Activated CD8-positive, alpha-beta T cell treated with anti-CD3 and anti-CD28 coated beads for 36 hours (primary cell): ENCODE data around the gene ULK2. TPM values are rescaled to one million over a fixed set of nuclear protein-coding genes. Genes with fewer than 3 reads are reported as not detected.

Experiments used
- ATAC-seq: fragments of 200-7000 bp; cut with Tn5 transposase; one replicate; pipeline ENCODE4 v1.10.0; 2021; ENCODE audit warnings: mild to moderate bottlenecking, moderate library complexity
- CTCF ChIA-PET: fragments of 350-600 bp; sonication (Branson Sonifier 250); formaldehyde crosslinking; loops from one replicate; lab custom pipeline; 2021; ENCODE audit warnings: antibody characterized with exemption; lab: Charles Lee
- POLR2A ChIA-PET: fragments of 350-600 bp; sonication (Branson Sonifier 250); formaldehyde crosslinking; loops from one replicate; lab custom pipeline; 2021; ENCODE audit warnings: antibody characterized with exemption; lab: Charles Lee
- DNase-seq: peaks from one replicate; pipeline ENCODE4 v3.0.0-alpha.2; 2020
- H3K27ac Mint-ChIP-seq: one replicate; pipeline ENCODE4 v1.8.0; 2021; ENCODE audit warnings: mild to moderate bottlenecking, mixed read lengths
- H3K27me3 Mint-ChIP-seq: one replicate; pipeline ENCODE4 v1.8.0; 2021; ENCODE audit warnings: mixed read lengths
- H3K36me3 Mint-ChIP-seq: one replicate; pipeline ENCODE4 v1.8.0; 2021; ENCODE audit warnings: low read depth, mixed read lengths
- H3K4me1 Mint-ChIP-seq: one replicate; pipeline ENCODE4 v1.8.0; 2021; ENCODE audit warnings: low read depth, mixed read lengths
- H3K4me3 Mint-ChIP-seq: one replicate; pipeline ENCODE4 v1.8.0; 2021; ENCODE audit warnings: mild to moderate bottlenecking, moderate library complexity, mixed read lengths
- H3K9me3 Mint-ChIP-seq: one replicate; pipeline ENCODE4 v1.8.0; 2021; ENCODE audit warnings: mixed read lengths
- CTCF ChIP-seq: fragments of 200-600 bp; IDR thresholded peaks from one replicate; pipeline ENCODE4 v1.8.0; 2022; ENCODE audit warnings: antibody characterized with exemption, mild to moderate bottlenecking
- intact Hi-C: fragments of 100-400 bp; cut with micrococcal nuclease; formaldehyde crosslinking; loops from one replicate; pipeline ENCODE4 v1.10.0; 2022
- total RNA-seq, 2 experiments: library from RNA; stranded (reverse); gene quantifications; one replicate each; pipeline ENCODE4 v1.2.3, GENCODE V29; 2021

The ULK2 gene
- total RNA-seq, 2 experiments from 2014 or later, result 6.3 TPM

GRCh38 chr17:19743101-19744100, 124.3 kb downstream of the ULK2 start:
- H3K4me1 Mint-ChIP-seq, result peaks cover 2% of the 10 kb centered on the region
- no peaks in the 10 kb centered on the region for H3K27me3 Mint-ChIP-seq
- no peaks in the 10 kb centered on the region for H3K9me3 Mint-ChIP-seq
- DNase-seq (no peak), ATAC-seq (no peak)
- H3K27ac Mint-ChIP-seq, result no peak overlapping the region
- H3K4me3 Mint-ChIP-seq, result no peak overlapping the region
- ChIA-PET POLR2A (no interaction called here), CTCF (interaction anchor here (1.6 to 3.1 kb wide), 4 partner anchors 10 to 72 kb away, joined by 7 to 12 read pairs (median 9); no protein-coding TSS in a partner anchor)
- intact Hi-C loops, result no loop called here
- no peaks in the 10 kb centered on the region for H3K36me3 Mint-ChIP-seq
- TF ChIP-seq CTCF, result no peak

- Mint-ChIP-seq H3K27ac (no peak overlapping the region), H3K4me1 (peaks cover 2% of the 10 kb centered on the region), H3K27me3 (no peaks in the 10 kb centered on the region), H3K36me3 (no peaks in the 10 kb centered on the region), H3K9me3 (no peaks in the 10 kb centered on the region), H3K4me3 (no peak overlapping the region)
- ChIA-PET POLR2A (no interaction called here), CTCF (interaction anchor here (3.1 kb wide), 1 partner anchor 24 kb away, joined by 12 read pairs; no protein-coding TSS in a partner anchor)
- intact Hi-C loops, result no loop called here
- DNase-seq (no peak), ATAC-seq (no peak)
- no peak for TF ChIP-seq CTCF
These were observed 125.2 kb downstream of the ULK2 start for GRCh38 chr17:19742495-19742894.

- no peak for TF ChIP-seq CTCF
- no peak overlapping the region for H3K27ac Mint-ChIP-seq
- intact Hi-C loops, result no loop called here
- ChIA-PET CTCF (interaction anchor here (3.1 kb wide), 1 partner anchor 25 kb away, joined by 12 read pairs; no protein-coding TSS in a partner anchor), POLR2A (no interaction called here)
- no peak overlapping the region for H3K4me3 Mint-ChIP-seq
- H3K27me3 Mint-ChIP-seq, result no peaks in the 10 kb centered on the region
- no peaks in the 10 kb centered on the region for H3K9me3 Mint-ChIP-seq
- DNase-seq (no peak), ATAC-seq (no peak)
- no peaks in the 10 kb centered on the region for H3K36me3 Mint-ChIP-seq
- peaks cover 2% of the 10 kb centered on the region for H3K4me1 Mint-ChIP-seq
These were observed 125.8 kb downstream of the ULK2 start for GRCh38 chr17:19741832-19742457.

- no peak overlapping the region for H3K27ac Mint-ChIP-seq
- no peaks in the 10 kb centered on the region for H3K36me3 Mint-ChIP-seq
- intact Hi-C loops, result no loop called here
- no peak overlapping the region for H3K4me3 Mint-ChIP-seq
- ChIA-PET POLR2A (interaction anchor here (1.0 kb wide), 2 partner anchors 13 to 42 kb away, joined by 3 read pairs; no protein-coding TSS in a partner anchor), CTCF (interaction anchor here (3.1 kb wide), 1 partner anchor 26 kb away, joined by 12 read pairs; no protein-coding TSS in a partner anchor)
- no peak for TF ChIP-seq CTCF
- DNase-seq (no peak), ATAC-seq (no peak)
- H3K9me3 Mint-ChIP-seq, result no peaks in the 10 kb centered on the region
- no peaks in the 10 kb centered on the region for H3K27me3 Mint-ChIP-seq
- peaks cover 2% of the 10 kb centered on the region for H3K4me1 Mint-ChIP-seq
These were observed 126.8 kb downstream of the ULK2 start for GRCh38 chr17:19740933-19741332.
